Neural progenitor cell (in vitro differentiated cells): ENCODE measurements around the gene RYR3. TPM values are rescaled to one million over a fixed set of nuclear protein-coding genes. Genes with fewer than 3 reads are reported as not detected.

ENCODE experiments used
- DNase-seq: peaks from one replicate; pipeline ENCODE4 v3.0.0-alpha.2; 2016; ENCODE audit warnings: low spot score
- H2AFZ ChIP-seq: fragments of 200-600 bp; sonication (generic); replicated peaks from 2 replicates; pipeline ENCODE4 v1.6.1; 2016; ENCODE audit warnings: antibody characterized with exemption
- H3F3A ChIP-seq: fragments of 200-600 bp; sonication (generic); 2 replicates; pipeline ENCODE4 v1.6.1; 2016; ENCODE audit warnings: antibody characterized with exemption, low read depth
- H3K27ac ChIP-seq: fragments of 200-600 bp; sonication (generic); 2 replicates; pipeline ENCODE4 v1.5.1; 2016; ENCODE audit warnings: mild to moderate bottlenecking
- H3K27me3 ChIP-seq: fragments of 200-600 bp; sonication (generic); 2 replicates; pipeline ENCODE4 v1.6.1; 2016; ENCODE audit warnings: mild to moderate bottlenecking, moderate library complexity
- H3K36me3 ChIP-seq: fragments of 200-600 bp; sonication (generic); 2 replicates; pipeline ENCODE4 v1.5.1; 2016
- H3K4me1 ChIP-seq: fragments of 200-600 bp; sonication (generic); 2 replicates; pipeline ENCODE4 v1.6.1; 2016; ENCODE audit warnings: mixed run types
- H3K4me2 ChIP-seq: fragments of 200-600 bp; sonication (generic); 2 replicates; pipeline ENCODE4 v1.6.1; 2016
- H3K4me3 ChIP-seq: fragments of 200-600 bp; sonication (generic); 2 replicates; pipeline ENCODE4 v1.5.1; 2016
- H3K79me2 ChIP-seq: fragments of 200-600 bp; sonication (generic); 2 replicates; pipeline ENCODE4 v1.6.1; 2016; ENCODE audit warnings: low read depth
- H3K9ac ChIP-seq: fragments of 200-600 bp; sonication (generic); 2 replicates; pipeline ENCODE4 v1.6.1; 2016
- H3K9me3 ChIP-seq: fragments of 200-600 bp; sonication (generic); 2 replicates; pipeline ENCODE4 v1.5.1; 2016; ENCODE audit warnings: low read depth
- H4K20me1 ChIP-seq: fragments of 200-600 bp; sonication (generic); 2 replicates; pipeline ENCODE4 v1.6.1; 2016; ENCODE audit warnings: low read depth
- H3K27ac Mint-ChIP-seq: 3 replicates; pipeline ENCODE4 v1.8.0; 2021; ENCODE audit warnings: mixed read lengths
- H3K27me3 Mint-ChIP-seq: 2 replicates; pipeline ENCODE4 v1.8.0; 2022; ENCODE audit warnings: low read depth, mild to moderate bottlenecking, inconsistent platforms, moderate library complexity, mixed read lengths; ENCODE audit not compliant: insufficient read depth
- H3K36me3 Mint-ChIP-seq: 3 replicates; pipeline ENCODE4 v1.8.0; 2021; ENCODE audit warnings: mixed read lengths
- H3K4me1 Mint-ChIP-seq: 3 replicates; pipeline ENCODE4 v1.8.0; 2021; ENCODE audit warnings: mixed read lengths
- H3K4me3 Mint-ChIP-seq: 3 replicates; pipeline ENCODE4 v1.8.0; 2021; ENCODE audit warnings: mild to moderate bottlenecking, moderate library complexity, mixed read lengths
- H3K9me3 Mint-ChIP-seq: 3 replicates; pipeline ENCODE4 v1.8.0; 2020; ENCODE audit warnings: mixed read lengths
- CTCF ChIP-seq: fragments of 200-600 bp; sonication (generic); IDR thresholded peaks from 2 replicates; pipeline ENCODE4 v1.5.1; 2017; ENCODE audit warnings: antibody characterized with exemption, mild to moderate bottlenecking
- EZH2 ChIP-seq: fragments of 200-600 bp; sonication (generic); IDR thresholded peaks from 2 replicates; pipeline ENCODE4 v1.6.1; 2017; ENCODE audit warnings: antibody characterized with exemption, mild to moderate bottlenecking, moderate library complexity
- EZH2phosphoT487 ChIP-seq: fragments of 200-600 bp; sonication (generic); IDR thresholded peaks from 2 replicates; pipeline ENCODE4 v1.6.1; 2017; ENCODE audit warnings: antibody characterized with exemption
- total RNA-seq: library from RNA; depleted of rRNA; stranded (reverse); fragments of >200 nt; gene quantifications from 2 replicates; pipeline ENCODE4 v1.2.3, GENCODE V29; 2015; ENCODE audit warnings: low replicate concordance

The RYR3 gene
- total RNA-seq, 1 donor from 2014 or later, result 2.1 TPM

GRCh38 chr15:33411596-33412540 lies 101.1 kb downstream of the RYR3 start:
- Histone ChIP-seq H3K79me2 (no peaks in the 10 kb centered on the region), H3K4me3 (no peak overlapping the region), H3F3A (no peaks in the 10 kb centered on the region), H3K4me2 (no peak overlapping the region), H3K9me3 (no peaks in the 10 kb centered on the region), H4K20me1 (no peaks in the 10 kb centered on the region), H3K9ac (no peak overlapping the region), H2AFZ (no peak overlapping the region), H3K36me3 (no peaks in the 10 kb centered on the region), H3K27ac (no peak overlapping the region), H3K4me1 (no peaks in the 10 kb centered on the region), H3K27me3 (no peaks in the 10 kb centered on the region)
- Mint-ChIP-seq H3K36me3 (no peaks in the 10 kb centered on the region), H3K27me3 (peaks cover 3% of the 10 kb centered on the region), H3K27ac (no peak overlapping the region), H3K4me3 (no peak overlapping the region), H3K4me1 (peaks cover 2% of the 10 kb centered on the region), H3K9me3 (peaks cover 5% of the 10 kb centered on the region)
- TF ChIP-seq EZH2, result no peak
- TF ChIP-seq CTCF, result no peak
- no peak for DNase-seq

- Mint-ChIP-seq H3K27ac (no peak overlapping the region), H3K4me3 (no peak overlapping the region), H3K4me1 (no peaks in the 10 kb centered on the region), H3K36me3 (no peaks in the 10 kb centered on the region), H3K9me3 (peaks cover 5% of the 10 kb centered on the region), H3K27me3 (no peaks in the 10 kb centered on the region)
- Histone ChIP-seq H3F3A (no peaks in the 10 kb centered on the region), H3K9me3 (no peaks in the 10 kb centered on the region), H3K4me1 (peaks cover 3% of the 10 kb centered on the region), H4K20me1 (no peaks in the 10 kb centered on the region), H2AFZ (no peak overlapping the region), H3K27me3 (no peaks in the 10 kb centered on the region), H3K9ac (no peak overlapping the region), H3K4me2 (no peak overlapping the region), H3K27ac (no peak overlapping the region), H3K36me3 (no peaks in the 10 kb centered on the region), H3K4me3 (no peak overlapping the region), H3K79me2 (no peaks in the 10 kb centered on the region)
- DNase-seq, result no peak
- TF ChIP-seq CTCF, result no peak
These were observed 108.9 kb downstream of the RYR3 start for GRCh38 chr15:33419701-33420100.

GRCh38 chr15:33424025-33424424 lies 113.3 kb downstream of the RYR3 start:
- Histone ChIP-seq H3K27me3 (no peaks in the 10 kb centered on the region), H3K36me3 (no peaks in the 10 kb centered on the region), H4K20me1 (no peaks in the 10 kb centered on the region), H3K4me2 (no peak overlapping the region), H3K9me3 (no peaks in the 10 kb centered on the region), H3F3A (peaks cover 7% of the 10 kb centered on the region), H2AFZ (no peak overlapping the region), H3K27ac (no peak overlapping the region), H3K4me1 (peaks cover 13% of the 10 kb centered on the region), H3K4me3 (no peak overlapping the region), H3K9ac (no peak overlapping the region), H3K79me2 (no peaks in the 10 kb centered on the region)
- Mint-ChIP-seq H3K27me3 (no peaks in the 10 kb centered on the region), H3K4me3 (no peak overlapping the region), H3K9me3 (no peaks in the 10 kb centered on the region), H3K4me1 (no peaks in the 10 kb centered on the region), H3K36me3 (no peaks in the 10 kb centered on the region), H3K27ac (no peak overlapping the region)
- TF ChIP-seq CTCF (no peak), EZH2 (no peak), EZH2phosphoT487 (no peak)
- DNase-seq, result no peak
